IgD-negative memory B cell (primary cell): Measurements from ENCODE around the gene TRAF2. TPM values are rescaled to one million over a fixed set of nuclear protein-coding genes. Genes with fewer than 3 reads are reported as not detected.

ENCODE experiments used
- H3K27ac Mint-ChIP-seq, 3 donors: one replicate each; pipeline ENCODE4 v1.8.0; 2020 to 2022; ENCODE audit warnings: mild to moderate bottlenecking in 3 of 3, mixed read lengths in 3 of 3, moderate library complexity in 1 of 3
- H3K27me3 Mint-ChIP-seq: one replicate; pipeline ENCODE4 v1.8.0; 2021; ENCODE audit warnings: mixed read lengths
- H3K36me3 Mint-ChIP-seq: one replicate; pipeline ENCODE4 v1.8.0; 2020; ENCODE audit warnings: mild to moderate bottlenecking, mixed read lengths
- H3K4me1 Mint-ChIP-seq, 3 donors: one replicate each; pipeline ENCODE4 v1.8.0; 2020 to 2022; ENCODE audit warnings: mixed read lengths in 3 of 3, mild to moderate bottlenecking in 1 of 3
- H3K4me3 Mint-ChIP-seq, 4 donors: one replicate each; pipeline ENCODE4 v1.8.0; 2020 to 2022; ENCODE audit warnings: mild to moderate bottlenecking in 4 of 4, mixed read lengths in 4 of 4, moderate library complexity in 3 of 4
- H3K9me3 Mint-ChIP-seq, 3 donors: one replicate each; pipeline ENCODE4 v1.8.0; 2020 to 2021; ENCODE audit warnings: mixed read lengths in 3 of 3, mild to moderate bottlenecking in 1 of 3
- polyA plus RNA-seq: library from polyadenylated mRNA; unstranded; fragments of 300-500 nt; fragmentation: Illumina TruSeq; gene quantifications from one replicate; pipeline ENCODE4 v1.2.3, GENCODE V29; 2021

TRAF2 gene
- polyA plus RNA-seq, 1 donor from 2014 or later: 42.8 TPM

DNA sequence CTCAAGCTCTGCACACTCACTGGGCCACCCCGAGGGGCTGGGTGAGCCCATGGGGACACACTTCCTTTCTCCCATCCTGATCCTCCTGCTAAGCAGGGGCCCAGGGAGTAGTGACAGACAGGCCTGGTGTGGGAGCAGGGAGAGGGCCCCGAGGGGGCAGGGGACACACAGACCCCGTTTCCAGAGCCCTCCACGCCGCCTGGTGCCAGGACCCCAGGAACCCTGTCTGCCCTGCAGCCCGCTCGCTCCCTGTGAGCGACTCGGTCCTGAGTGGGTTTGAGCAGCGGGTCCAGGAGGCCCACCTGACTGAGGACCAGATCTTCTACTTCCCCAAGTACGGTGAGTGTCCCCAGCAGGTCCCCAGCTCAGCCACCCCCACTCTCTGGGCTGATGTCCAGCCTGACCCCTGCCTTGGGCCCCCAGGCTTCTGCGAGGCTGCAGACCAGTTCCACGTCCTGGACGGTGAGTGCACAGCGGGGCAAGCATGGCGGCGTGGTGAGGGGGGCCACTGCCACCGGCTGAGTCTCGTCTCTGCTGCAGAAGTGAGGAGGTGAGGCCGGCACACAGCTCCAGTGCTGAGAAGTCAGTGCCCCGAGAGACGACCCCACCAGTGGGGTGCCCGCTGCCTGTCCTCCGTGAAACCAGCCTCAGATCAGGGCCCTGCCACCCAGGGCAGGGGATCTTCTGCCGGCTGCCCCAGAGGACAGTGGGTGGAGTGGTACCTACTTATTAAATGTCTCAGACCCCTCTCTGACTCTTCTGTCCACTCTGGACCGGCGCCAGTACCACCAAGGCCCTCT lies 60.1 kb downstream of the TRAF2 start:
- H3K4me3 Mint-ChIP-seq: peak overlapping the region in 2 of 4 donors; percentile 68 to 76
- peak overlapping the region in 1 of 3 donors; percentile 46 for H3K27ac Mint-ChIP-seq
- peaks cover 0 to 8% (median 4%) of the 10 kb centered on the region in 3 donors for H3K4me1 Mint-ChIP-seq
- no peaks in the 10 kb centered on the region for H3K27me3 Mint-ChIP-seq
- no peaks in the 10 kb centered on the region for H3K36me3 Mint-ChIP-seq
- no peaks in the 10 kb centered on the region for H3K9me3 Mint-ChIP-seq

DNA sequence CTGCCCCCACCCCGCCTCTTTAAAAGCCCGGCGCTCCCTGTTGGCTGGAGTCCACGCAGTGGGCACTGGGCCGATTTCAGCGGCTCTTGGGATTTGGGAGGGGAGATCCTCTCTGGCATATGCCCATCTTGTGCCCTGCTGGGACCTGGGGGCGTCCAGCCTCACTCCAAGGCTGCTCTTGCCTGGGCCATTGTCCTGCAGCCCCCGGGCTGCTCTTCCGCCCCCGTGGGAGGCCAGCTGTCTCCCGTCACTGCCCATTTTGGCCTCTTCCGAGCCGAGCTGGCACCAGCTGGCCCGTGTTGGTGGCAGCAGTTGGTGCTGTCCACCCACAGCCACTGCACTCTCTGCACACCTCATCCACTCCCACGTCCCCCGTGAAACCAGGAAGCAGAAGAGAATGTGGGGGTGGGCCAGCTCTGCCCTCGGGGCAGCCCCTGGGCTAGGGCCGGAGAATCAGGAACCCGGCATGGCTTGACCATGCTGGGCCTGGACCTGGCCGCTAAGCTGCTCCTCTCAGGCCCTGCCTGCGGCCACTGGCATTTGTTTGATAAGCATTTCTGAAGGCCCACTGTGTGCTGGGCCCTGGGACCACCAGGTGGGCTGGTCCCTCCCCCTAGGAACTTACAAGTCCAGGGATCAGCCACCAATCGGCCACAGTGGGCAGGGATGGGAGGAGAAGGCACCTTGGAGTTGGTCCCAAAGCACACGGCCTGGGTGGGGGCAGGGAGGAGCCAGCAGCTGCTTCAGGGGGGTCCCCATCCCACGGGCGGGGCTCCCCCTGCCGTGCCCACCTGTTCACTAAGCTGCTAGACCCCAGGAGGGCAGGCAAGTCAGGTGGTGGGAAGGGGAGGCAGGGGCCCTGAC lies 60.9 kb downstream of the TRAF2 start:
- H3K27ac Mint-ChIP-seq: no peak overlapping the region
- H3K4me1 Mint-ChIP-seq: peaks cover 0 to 8% (median 4%) of the 10 kb centered on the region in 3 donors
- H3K9me3 Mint-ChIP-seq: no peaks in the 10 kb centered on the region
- H3K27me3 Mint-ChIP-seq: no peaks in the 10 kb centered on the region
- no peaks in the 10 kb centered on the region for H3K36me3 Mint-ChIP-seq
- no peak overlapping the region for H3K4me3 Mint-ChIP-seq

DNA sequence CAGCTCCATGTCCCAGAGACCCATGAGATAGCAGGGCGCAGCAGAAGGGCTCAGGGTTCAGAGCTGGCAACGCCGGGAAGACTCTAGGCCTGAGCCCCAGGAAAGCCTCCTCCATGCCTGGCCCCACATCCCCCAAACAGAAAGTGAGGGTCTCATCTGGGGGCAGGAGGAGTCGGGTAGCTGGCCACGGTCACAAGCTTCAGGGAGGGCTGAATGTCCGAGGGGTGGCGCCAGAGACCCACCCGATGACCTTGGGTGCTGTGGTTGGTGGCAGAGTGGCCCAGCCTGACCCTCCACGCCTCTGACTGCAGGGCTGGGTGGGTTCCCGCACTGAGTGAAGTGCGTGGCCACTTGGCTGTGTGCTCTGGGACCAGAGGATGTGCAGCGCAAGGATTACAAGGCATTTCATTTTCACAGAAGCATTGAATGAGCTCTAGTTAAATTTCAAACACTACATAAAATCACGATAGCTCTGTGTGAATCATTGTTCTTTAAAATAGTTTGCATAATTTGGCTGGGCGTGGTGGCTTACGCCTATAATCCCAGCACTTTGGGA lies 61.7 kb downstream of the TRAF2 start:
- Mint-ChIP-seq H3K27ac (peak overlapping the region in 2 of 3 donors; percentile 64 to 70), H3K4me3 (peak overlapping the region in 3 of 4 donors; percentile 22 to 75 (median 52))

DNA sequence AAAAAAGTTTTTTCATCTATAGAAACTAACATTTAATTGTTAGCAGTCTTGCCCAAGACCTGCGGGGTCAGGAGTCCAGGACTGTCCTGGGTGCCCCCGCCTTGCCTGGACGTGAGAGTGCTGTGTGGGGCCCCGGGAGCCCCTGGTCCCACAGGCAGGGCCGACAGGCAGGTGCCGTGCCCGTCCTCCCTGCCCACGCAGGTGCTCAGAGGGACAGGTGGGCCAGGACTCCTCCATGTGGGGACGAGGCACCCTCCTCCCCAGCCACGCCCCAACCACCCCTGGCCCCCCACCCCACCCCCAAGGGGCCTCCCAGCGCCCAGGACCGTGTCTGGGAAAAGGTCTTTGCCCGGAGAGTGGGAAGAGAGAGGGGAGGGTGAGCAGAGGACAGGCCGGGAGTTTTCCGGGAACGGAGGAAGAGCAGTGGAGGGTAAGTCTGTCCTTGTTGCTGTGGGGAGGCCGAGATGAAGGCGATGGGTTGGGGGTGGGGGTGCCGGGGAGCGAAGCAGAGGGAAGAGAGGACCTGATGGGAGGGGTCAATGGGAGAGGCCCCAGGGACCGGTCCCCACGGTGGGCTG lies 63.0 kb downstream of the TRAF2 start:
- no peaks in the 10 kb centered on the region for H3K36me3 Mint-ChIP-seq
- H3K27ac Mint-ChIP-seq: peak overlapping the region; percentile 39 to 82 (median 77)
- H3K9me3 Mint-ChIP-seq: no peaks in the 10 kb centered on the region
- H3K4me1 Mint-ChIP-seq: peaks cover 0 to 8% (median 4%) of the 10 kb centered on the region in 3 donors
- peak overlapping the region; percentile 75 to 92 (median 85) for H3K4me3 Mint-ChIP-seq
- no peaks in the 10 kb centered on the region for H3K27me3 Mint-ChIP-seq

More for the DNA sequence above, 61.7 kb downstream of the TRAF2 start:
- Mint-ChIP-seq H3K4me1 (peaks cover 0 to 8% (median 4%) of the 10 kb centered on the region in 3 donors), H3K9me3 (no peaks in the 10 kb centered on the region), H3K27me3 (no peaks in the 10 kb centered on the region), H3K36me3 (no peaks in the 10 kb centered on the region)

DNA sequence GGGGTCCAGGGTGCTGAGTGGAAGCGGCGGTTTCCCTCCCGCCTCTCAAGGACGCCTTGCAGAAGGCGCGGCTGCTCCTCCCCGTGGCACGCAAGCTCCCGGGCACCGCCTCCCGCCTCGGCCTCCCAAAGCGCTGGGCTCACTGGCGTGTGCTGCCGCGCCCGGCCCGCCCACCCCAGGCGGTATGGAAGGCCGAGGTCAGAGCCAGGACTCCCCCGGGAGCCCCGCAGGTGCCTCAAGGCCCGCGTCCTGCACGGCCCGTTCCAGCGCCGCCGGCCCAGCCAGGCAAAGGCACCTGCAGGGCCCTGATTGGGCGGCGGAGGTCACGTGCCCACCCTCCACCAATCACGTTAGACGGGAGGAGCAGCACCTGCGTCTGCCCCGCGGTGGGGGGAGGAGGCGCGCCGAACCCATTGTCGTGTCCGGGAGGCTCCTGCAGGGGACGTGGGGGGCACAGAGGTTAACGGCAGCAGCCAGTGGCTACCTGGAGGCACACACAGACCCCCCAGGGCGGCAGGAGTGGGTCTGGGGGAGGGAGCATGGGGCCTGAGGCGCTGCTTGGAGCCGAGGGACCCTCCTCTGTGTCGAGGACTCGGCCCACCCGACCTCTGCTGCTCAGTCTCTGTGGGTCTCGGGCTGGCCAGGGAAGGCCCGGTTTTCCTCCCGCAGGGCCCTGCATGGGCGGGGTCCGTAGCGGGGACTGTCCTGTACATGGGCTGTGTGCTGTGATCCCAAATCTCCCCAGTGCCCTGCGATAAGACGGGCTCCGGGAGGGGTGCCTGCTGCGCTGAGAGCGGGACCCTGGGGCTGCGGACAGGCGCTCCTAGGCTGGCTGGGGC lies 63.7 kb downstream of the TRAF2 start:
- H3K9me3 Mint-ChIP-seq: no peaks in the 10 kb centered on the region
- H3K27ac Mint-ChIP-seq: peak overlapping the region; percentile 67 to 82 (median 77)
- no peaks in the 10 kb centered on the region for H3K27me3 Mint-ChIP-seq
- H3K36me3 Mint-ChIP-seq: no peaks in the 10 kb centered on the region
- H3K4me1 Mint-ChIP-seq: peaks cover 0 to 6% (median 4%) of the 10 kb centered on the region in 3 donors
- peak overlapping the region; percentile 73 to 92 (median 86) for H3K4me3 Mint-ChIP-seq

DNA sequence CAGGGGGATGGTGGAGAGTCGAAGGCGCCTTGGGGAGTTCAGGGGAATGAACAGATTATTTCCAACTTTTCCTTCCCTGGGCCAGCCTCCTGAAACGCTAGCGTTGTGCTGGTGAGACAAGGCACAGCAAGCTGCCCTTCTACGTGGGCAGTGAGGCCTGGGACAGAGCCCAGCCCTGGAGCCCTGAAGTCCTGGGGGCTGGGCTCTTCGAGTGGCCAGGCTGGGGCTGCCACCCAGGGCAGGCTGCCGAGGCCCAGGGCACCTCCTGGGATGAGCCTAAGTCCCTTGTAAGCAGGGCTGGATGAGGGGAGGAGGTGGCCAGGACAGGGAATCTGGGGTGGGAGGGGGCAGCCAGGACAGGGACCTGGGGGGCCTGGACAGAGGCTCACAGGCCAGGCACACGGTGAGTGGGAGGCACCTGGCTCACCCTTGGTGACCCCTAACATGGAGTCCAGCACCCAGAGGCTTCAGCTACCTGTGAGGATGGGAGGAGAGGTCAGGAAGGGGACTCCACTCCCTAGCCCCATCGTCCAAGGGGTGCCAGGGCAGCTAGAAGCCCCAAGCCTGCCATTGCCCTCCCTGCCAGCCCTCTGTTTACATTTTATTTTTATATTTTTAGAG lies 64.5 kb downstream of the TRAF2 start:
- Mint-ChIP-seq H3K4me3 (peak overlapping the region; percentile 73 to 92 (median 86)), H3K27me3 (no peaks in the 10 kb centered on the region), H3K9me3 (no peaks in the 10 kb centered on the region), H3K27ac (peak overlapping the region; percentile 67 to 82 (median 77)), H3K4me1 (peaks cover 0 to 6% (median 4%) of the 10 kb centered on the region in 3 donors), H3K36me3 (no peaks in the 10 kb centered on the region)

DNA sequence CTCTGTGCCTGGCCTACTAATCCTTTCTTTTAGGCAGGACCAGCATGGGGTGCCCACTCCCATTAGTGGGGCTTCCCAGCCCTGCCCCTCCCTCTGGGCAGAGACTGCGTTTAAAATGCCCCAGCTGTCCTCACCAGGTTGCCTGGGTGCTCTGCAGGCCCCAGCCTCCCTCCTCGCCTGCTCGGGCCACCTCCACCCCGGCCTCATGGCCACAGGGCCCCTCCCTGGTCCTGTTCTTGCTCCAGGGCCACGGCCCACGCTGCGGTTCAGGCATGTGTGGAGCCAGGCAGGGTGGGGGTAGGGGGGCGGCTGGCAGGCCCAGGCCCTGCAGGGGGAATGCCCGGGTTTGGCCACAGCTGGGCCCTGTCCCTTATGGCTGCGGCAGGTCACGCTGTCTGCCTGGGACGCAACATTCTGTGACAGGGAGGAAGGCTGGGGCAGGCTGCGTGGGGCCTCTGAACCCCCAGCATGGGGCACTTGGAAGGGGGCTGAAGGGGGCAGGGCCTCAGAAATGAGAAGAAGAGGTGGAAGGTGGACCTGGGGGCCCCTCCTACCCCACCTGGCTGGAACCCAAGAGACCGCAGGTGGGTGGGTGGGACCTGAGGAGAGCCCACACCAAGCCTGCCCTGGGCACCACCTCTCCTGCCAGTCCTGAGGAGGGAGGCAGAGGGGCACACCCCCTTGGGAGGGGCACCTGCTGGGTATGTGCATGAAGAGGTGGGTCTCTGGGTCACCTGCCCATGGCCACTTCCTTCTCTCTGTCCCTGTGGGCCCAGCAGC lies 65.4 kb downstream of the TRAF2 start, which contains the start of gene LCN12:
Gene LCN12 (plus strand): TSS at position 733 of the 780 bp plus-strand sequence. CDS start 55 bp downstream, outside the sequence.
- H3K36me3 Mint-ChIP-seq: no peaks in the 10 kb centered on the region
- H3K9me3 Mint-ChIP-seq: no peaks in the 10 kb centered on the region
- peak within 1 kb of the TSS in 1 of 3 donors; percentile 39 for H3K27ac Mint-ChIP-seq
- peaks cover 2% of the 10 kb centered on the region for H3K27me3 Mint-ChIP-seq
- H3K4me1 Mint-ChIP-seq: peaks cover 0 to 6% (median 4%) of the 10 kb centered on the region in 3 donors
- H3K4me3 Mint-ChIP-seq: peak within 1 kb of the TSS in 1 of 4 donors; percentile 37

DNA sequence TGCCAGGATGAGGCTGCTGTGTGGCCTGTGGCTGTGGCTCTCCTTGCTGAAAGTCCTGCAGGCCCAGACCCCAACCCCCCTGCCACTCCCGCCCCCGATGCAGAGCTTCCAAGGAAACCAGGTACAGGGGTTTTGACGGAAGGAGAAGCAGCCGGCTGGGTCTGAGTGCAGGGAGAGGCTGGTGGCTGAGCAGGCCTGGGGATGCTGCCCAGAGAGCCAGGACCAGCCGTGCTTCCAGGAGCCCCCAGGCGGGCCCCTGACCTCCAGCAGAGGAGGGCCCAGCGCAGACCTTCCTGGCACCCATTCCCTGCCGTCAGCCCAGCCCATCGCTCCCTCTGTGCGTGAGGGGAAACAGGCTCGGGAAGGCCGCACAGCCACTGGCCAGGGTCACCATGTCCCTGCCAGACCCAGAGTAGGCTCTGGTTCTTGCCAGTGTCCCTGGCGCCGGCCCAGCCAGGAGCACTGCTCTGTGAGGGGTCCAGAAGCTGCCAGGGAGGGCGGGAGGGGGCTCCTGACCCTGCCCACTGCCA lies 66.1 kb downstream of the TRAF2 start:
- H3K9me3 Mint-ChIP-seq: no peaks in the 10 kb centered on the region
- H3K27ac Mint-ChIP-seq: no peak overlapping the region
- no peaks in the 10 kb centered on the region for H3K36me3 Mint-ChIP-seq
- peaks cover 0 to 6% (median 4%) of the 10 kb centered on the region in 3 donors for H3K4me1 Mint-ChIP-seq
- no peak overlapping the region for H3K4me3 Mint-ChIP-seq
- peaks cover 2% of the 10 kb centered on the region for H3K27me3 Mint-ChIP-seq

DNA sequence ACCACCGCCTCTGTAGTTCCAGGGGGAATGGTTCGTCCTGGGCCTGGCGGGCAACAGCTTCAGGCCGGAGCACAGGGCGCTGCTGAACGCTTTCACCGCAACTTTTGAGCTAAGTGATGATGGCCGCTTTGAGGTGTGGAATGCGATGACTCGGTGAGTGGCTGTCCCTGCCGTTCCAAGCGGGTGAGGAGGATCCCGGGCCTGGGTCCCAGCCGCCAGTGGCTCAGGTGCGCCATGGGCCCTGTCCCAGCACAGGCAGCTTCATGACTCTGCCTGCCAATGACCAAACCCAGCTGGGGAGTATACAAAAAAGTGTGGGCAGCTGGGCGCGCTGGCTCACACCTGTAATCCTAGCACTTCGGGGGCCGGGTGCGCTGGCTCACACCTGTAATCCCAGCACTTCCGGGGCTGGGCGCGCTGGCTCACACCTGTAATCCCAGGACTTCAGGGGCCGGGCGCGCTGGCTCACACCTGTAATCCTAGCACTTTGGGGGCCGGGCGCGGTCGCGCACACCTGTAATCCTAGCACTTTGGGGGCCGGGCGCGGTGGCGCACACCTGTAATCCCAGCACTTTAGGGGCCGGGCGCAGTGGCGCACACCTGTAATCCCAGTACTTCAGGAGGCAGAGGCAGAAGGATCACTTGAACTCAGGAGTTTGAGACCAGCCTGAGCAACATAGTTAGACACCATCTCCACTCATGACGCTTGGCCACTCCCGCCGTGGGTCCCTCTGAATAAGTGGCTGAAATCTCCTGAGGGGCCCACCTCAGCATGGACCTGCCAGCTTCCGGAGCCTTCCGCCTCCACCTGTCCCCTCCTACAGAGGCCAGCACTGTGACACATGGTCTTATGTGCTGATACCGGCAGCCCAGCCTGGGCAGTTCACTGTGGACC lies 66.8 kb downstream of the TRAF2 start:
- Mint-ChIP-seq H3K27me3 (peaks cover 2% of the 10 kb centered on the region), H3K9me3 (no peaks in the 10 kb centered on the region), H3K4me3 (no peak overlapping the region), H3K4me1 (peaks cover 0 to 5% (median 4%) of the 10 kb centered on the region in 3 donors), H3K36me3 (no peaks in the 10 kb centered on the region), H3K27ac (no peak overlapping the region)

DNA sequence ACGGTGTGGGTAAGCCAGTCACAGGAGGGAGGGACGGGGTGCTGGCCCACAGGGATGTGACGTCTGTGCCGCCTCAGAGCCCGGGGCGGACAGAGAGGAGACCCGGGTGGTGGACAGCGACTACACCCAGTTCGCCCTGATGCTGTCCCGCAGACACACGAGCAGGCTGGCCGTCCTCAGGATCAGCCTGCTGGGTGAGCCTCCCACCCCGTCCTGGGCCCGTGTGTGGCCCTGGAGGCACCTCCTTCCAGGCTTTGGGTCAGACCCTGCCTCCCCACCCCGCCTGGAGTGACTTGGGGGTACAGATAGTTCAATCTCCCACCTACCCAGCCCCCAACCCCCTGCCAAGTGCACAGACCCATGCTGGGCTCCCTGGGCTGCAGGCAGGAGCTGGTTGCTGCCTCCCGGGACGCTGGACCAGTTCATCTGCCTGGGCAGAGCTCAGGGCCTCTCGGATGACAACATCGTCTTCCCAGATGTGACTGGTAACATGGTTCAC lies 67.5 kb downstream of the TRAF2 start:
- H3K27ac Mint-ChIP-seq: no peak overlapping the region
- H3K27me3 Mint-ChIP-seq: peaks cover 3% of the 10 kb centered on the region
- no peaks in the 10 kb centered on the region for H3K9me3 Mint-ChIP-seq
- no peak overlapping the region for H3K4me3 Mint-ChIP-seq
- H3K4me1 Mint-ChIP-seq: peaks cover 0 to 3% (median 2%) of the 10 kb centered on the region in 3 donors
- H3K36me3 Mint-ChIP-seq: no peaks in the 10 kb centered on the region

DNA sequence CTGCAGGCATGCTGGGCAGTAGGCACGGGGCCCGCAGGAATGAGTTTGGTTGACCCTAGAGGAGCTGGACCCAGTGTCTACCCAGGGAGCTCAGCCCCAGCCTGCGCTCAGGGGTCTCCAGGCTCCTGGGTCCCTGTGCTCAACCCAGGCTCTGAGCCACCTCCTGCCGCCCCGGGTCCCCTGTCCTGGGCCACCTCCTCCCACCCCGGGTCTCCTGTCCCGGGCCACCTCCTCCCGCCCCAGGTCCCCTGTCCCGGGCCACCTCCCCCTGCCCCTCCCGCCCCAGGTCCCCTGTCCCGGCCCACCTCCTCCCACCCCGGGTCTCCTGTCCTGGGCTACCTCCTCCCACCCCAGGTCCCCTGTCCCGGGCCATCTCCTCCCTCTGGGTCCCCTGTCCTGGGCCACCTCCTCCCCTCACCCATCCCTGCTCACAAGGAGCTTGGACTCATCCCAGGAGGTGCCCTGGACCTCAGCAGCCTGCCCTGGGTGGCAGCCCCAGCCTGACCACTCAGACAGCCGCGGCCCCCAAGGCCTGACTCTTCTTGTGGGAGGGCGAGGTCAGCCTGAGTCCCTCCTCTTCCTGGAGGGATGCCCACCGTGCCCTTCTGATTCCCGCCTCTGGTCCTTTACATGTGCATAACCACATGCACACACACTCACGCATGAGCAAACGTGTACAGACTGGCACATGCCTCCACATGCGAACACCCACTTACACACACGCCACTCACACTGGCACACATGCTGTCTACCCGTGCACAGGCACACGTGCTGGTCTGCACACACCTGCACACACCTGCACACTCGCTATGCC lies 68.2 kb downstream of the TRAF2 start:
- Mint-ChIP-seq H3K4me1 (peaks cover 0 to 3% (median 0%) of the 10 kb centered on the region in 3 donors), H3K27ac (no peak overlapping the region), H3K4me3 (no peak overlapping the region), H3K36me3 (no peaks in the 10 kb centered on the region), H3K9me3 (no peaks in the 10 kb centered on the region), H3K27me3 (peaks cover 3% of the 10 kb centered on the region)
